NCI-H1092 (cell line): ENCODE data around the gene SLC26A2.
"Not testable (repeated sequence)": the region's sequence is repeated elsewhere in the genome, so short reads cannot be mapped to it uniquely, and the experiment has no call there.

Experiments
- DNase-seq: peaks from one replicate; lab custom pipeline; 2025; lab: John Stamatoyannopoulos, UW

SLC26A2 gene

GRCh38 chr5:149937610-149938009 lies 22.9 kb upstream of the SLC26A2 start:
- peak; percentile 76 for DNase-seq

GRCh38 chr5:149938279-149938678 lies 22.3 kb upstream of the SLC26A2 start:
- no peak for DNase-seq

- no peak for DNase-seq
Observed at GRCh38 chr5:149938791-149939358, 21.7 kb upstream of the SLC26A2 start.

- no peak for DNase-seq
Observed at GRCh38 chr5:149939546-149939945, 21.0 kb upstream of the SLC26A2 start.

GRCh38 chr5:149940077-149940574 lies 20.4 kb upstream of the SLC26A2 start:
- DNase-seq, result no peak

- no peak for DNase-seq
Observed at GRCh38 chr5:149940941-149941644, 19.5 kb upstream of the SLC26A2 start.

- no peak for DNase-seq
Observed at GRCh38 chr5:149941795-149942194, 18.8 kb upstream of the SLC26A2 start.

GRCh38 chr5:149942199-149942598 lies 18.4 kb upstream of the SLC26A2 start:
- no peak for DNase-seq

- not testable (repeated sequence) for DNase-seq
Observed at GRCh38 chr5:149942741-149943169, 17.8 kb upstream of the SLC26A2 start.

GRCh38 chr5:149943177-149943949 lies 17.2 kb upstream of the SLC26A2 start:
- not testable (repeated sequence) for DNase-seq

- DNase-seq, result no peak
Observed at GRCh38 chr5:149944666-149945065, 15.9 kb upstream of the SLC26A2 start, which contains the start of gene PDE6A. Gene PDE6A, minus strand, starts transcription at chr5:149944793. Its CDS starts 120 bp downstream, at chr5:149944673.

- no peak for DNase-seq
Observed at GRCh38 chr5:149946118-149946517, 14.4 kb upstream of the SLC26A2 start.

GRCh38 chr5:149948993-149949392 lies 11.6 kb upstream of the SLC26A2 start:
- no peak for DNase-seq

- DNase-seq, result no peak
Observed at GRCh38 chr5:149951138-149951749, 9.3 kb upstream of the SLC26A2 start.

GRCh38 chr5:149953436-149954121 lies 7.0 kb upstream of the SLC26A2 start:
- DNase-seq, result no peak

- DNase-seq, result no peak
Observed at GRCh38 chr5:149954798-149955197, 5.8 kb upstream of the SLC26A2 start.

- DNase-seq, result no peak
Observed at GRCh38 chr5:149956685-149957084, 3.9 kb upstream of the SLC26A2 start.

GRCh38 chr5:149957855-149958254 lies 2.7 kb upstream of the SLC26A2 start:
- DNase-seq, result no peak

- no peak for DNase-seq
Observed at GRCh38 chr5:149959406-149960236, 937 bp upstream of the SLC26A2 start.

GRCh38 chr5:149961186-149961685 lies 678 bp downstream of the SLC26A2 start:
- DNase-seq, result no peak
